IPS DF 6.9 (cell line): ENCODE results near the gene EXOC6.

Source experiments
- DNase-seq: peaks from one replicate; pipeline ENCODE4 v3.0.0-alpha.2; 2013; ENCODE audit warnings: low read depth, low spot score
- H3K27ac ChIP-seq: one replicate; pipeline ENCODE4 v1.5.1; 2013; ENCODE audit warnings: low read length, control low read depth
- H3K27me3 ChIP-seq: 2 replicates; pipeline ENCODE4 v1.6.1; 2013; ENCODE audit warnings: mild to moderate bottlenecking, low read length; ENCODE audit not compliant: control insufficient read depth, insufficient read depth
- H3K36me3 ChIP-seq: 2 replicates; pipeline ENCODE4 v1.6.1; 2013; ENCODE audit warnings: low read length; ENCODE audit not compliant: control insufficient read depth, insufficient read depth
- H3K4me1 ChIP-seq: 2 replicates; pipeline ENCODE4 v1.6.1; 2013; ENCODE audit warnings: low read length; ENCODE audit not compliant: control insufficient read depth, insufficient read depth
- H3K4me3 ChIP-seq: 2 replicates; pipeline ENCODE4 v1.5.1; 2013; ENCODE audit warnings: mild to moderate bottlenecking, low read length
- H3K9me3 ChIP-seq: 2 replicates; pipeline ENCODE4 v1.6.1; 2013; ENCODE audit warnings: low read length, inconsistent platforms; ENCODE audit not compliant: control insufficient read depth, insufficient read depth
- WGBS: extraction: QIAGEN DNeasy Blood & Tissue Kit; methylation state at CpG from one replicate; pipeline ENCODE4 v1.1.7; 2013; ENCODE audit warnings: mixed read lengths, missing lambda C conversion rate; ENCODE audit not compliant: insufficient read length, insufficient coverage; 5-methylcytosine and 5-hydroxymethylcytosine counted together

Gene EXOC6

DNA sequence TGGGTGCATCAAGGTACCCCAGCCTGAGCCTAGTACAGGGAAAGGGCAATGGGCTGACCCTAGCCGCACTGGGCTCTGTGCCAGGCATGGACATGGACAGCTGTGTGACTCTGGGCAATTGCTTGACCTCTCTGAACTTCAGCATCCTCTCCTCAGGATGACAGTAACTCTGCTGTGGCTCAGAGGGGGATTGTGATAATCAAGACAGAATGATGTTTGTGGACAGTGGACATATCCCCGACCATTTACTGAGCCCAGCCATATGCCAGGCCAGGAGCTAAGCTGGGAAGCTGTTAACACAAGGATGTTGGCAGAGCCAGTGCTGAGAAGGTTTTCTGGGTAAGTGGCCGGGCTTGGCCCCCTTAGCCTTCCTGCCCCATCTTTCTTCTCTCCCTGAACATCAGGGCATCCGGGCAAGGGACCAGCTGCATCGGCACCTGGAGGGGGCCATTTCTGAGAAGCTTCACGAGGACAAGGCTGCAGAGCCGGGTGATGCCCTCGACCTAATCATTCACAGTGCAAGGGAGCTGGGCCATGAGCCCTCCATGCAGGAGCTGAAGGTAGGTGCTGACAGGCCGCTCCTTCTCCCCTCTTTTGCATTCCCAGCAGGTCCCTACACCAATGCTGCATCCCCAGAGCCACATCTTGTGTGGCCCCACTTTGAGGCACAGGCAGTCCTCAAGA lies 215.8 kb downstream of the EXOC6 start:
- Histone ChIP-seq H3K27me3 (peaks cover 95% of the 10 kb centered on the region), H3K27ac (no peak overlapping the region), H3K4me1 (peaks cover 14% of the 10 kb centered on the region), H3K36me3 (peaks cover 2% of the 10 kb centered on the region; the same call in 1 of the 2 replicates), H3K9me3 (no peaks in the 10 kb centered on the region), H3K4me3 (no peak overlapping the region)
- no CpG with 5 or more reads among the region's 9 CpGs for WGBS
- DNase-seq, result no peak

DNA sequence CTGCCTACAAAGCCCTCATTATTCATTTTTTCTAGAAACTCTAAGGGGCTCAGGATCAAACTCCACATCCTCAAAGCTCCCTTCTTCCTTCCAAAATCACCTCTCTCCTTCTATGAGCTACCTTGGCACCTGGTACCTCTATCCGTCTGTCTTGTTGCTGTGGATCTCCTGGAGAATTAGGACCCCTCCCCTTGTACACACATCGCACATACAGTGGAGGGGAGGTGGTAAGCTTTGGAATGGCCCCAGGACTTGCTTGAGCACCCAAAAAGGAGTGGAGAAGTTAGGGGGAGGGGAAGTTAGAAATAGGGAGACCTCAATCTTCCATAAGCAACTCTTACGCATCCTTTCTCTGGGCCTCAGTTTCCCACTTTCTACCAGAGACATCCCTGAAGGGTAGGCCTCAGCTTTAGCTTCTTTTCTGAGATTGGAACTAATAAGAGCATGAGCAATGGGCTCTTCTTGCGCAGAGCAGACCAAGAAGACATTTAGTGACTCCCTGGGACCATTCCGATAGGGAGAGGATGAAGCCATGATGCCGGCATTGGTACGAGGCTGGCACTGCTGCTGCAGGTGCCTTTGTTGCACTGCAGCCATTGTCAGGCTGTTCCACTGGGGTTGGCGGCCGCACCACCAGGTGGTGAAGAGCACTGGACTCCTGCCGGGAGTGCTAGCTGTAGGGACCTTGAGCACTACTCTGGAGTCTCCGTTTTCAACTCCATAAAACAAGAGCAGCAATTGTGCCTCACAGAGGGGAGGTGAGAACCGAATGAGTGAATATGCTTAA lies 216.7 kb downstream of the EXOC6 start:
- peaks cover 98% of the 10 kb centered on the region for H3K27me3 ChIP-seq
- DNase-seq, result no peak
- H3K9me3 ChIP-seq, result no peaks in the 10 kb centered on the region
- H3K4me1 ChIP-seq, result peaks cover 14% of the 10 kb centered on the region
- H3K4me3 ChIP-seq, result no peak overlapping the region; the same call in 1 of the 2 replicates
- peaks cover 2% of the 10 kb centered on the region; the same call in 1 of the 2 replicates for H3K36me3 ChIP-seq
- H3K27ac ChIP-seq, result no peak overlapping the region
- WGBS, result no CpG with 5 or more reads among the region's 12 CpGs

DNA sequence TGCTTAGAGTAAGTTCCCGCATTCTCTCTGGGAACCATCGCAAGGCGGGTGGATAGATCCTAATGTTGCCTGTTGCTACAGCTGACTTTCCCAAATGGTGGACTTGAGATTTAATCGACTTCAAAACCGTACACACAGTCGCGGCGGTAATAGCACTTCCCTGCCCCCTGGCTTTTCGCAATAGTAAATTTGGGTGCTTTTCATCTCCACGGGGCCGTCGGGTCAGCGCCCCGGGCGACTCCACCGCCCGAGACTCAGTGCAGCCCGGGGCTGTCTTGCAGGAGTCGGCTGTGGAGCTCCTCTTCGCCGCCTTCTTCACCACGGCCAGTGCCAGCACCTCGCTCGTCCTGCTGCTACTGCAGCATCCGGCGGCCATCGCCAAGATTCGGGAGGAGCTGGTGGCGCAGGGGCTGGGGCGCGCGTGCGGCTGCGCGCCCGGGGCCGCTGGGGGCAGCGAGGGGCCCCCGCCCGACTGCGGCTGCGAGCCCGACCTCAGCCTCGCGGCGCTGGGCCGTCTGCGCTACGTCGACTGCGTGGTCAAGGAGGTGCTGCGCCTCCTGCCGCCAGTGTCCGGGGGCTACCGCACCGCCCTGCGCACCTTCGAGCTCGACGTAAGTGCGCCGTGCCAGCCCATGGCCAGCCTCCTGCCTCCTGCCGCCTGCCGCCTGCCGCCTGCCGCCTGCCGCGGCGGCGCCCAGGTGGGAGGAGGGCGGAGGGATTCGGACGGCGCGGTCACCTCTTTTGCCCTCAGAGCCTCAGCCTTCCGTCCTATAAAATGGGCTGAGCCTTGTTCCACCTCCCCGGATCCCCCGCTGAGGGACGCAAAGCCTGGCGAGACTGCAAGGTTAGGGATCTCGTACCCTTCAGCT lies 217.6 kb downstream of the EXOC6 start:
- WGBS, result no CpG with 5 or more reads among the region's 81 CpGs
- H3K36me3 ChIP-seq, result peaks cover 2% of the 10 kb centered on the region; the same call in 1 of the 2 replicates
- no peak overlapping the region for H3K27ac ChIP-seq
- peaks cover 98% of the 10 kb centered on the region for H3K27me3 ChIP-seq
- peaks cover 11% of the 10 kb centered on the region for H3K4me1 ChIP-seq
- H3K4me3 ChIP-seq, result peak overlapping the region; percentile 18; the same call in 1 of the 2 replicates
- no peak for DNase-seq
- H3K9me3 ChIP-seq, result no peaks in the 10 kb centered on the region

DNA sequence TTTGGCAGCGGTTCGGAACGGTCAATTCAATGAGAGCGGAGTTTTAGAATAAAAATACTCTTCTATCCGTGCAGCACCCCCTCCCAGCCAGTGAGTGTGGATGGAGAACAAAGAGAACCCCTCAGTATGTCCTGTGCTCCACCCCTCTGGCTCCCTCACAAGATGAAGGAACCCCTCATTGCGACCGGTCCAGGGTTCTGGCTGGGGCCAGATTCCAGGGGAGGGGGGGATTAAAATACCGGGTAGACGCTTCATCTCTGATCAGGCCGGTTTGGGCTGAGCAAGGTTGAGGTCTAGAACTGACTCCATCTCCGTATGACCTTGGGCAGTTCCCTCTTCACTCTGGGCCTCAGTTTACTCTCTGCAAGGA lies 218.2 kb downstream of the EXOC6 start:
- peaks cover 97% of the 10 kb centered on the region for H3K27me3 ChIP-seq
- no peaks in the 10 kb centered on the region for H3K9me3 ChIP-seq
- H3K4me3 ChIP-seq, result no peak overlapping the region
- H3K27ac ChIP-seq, result no peak overlapping the region
- peaks cover 11% of the 10 kb centered on the region for H3K4me1 ChIP-seq
- no peak for DNase-seq
- peaks cover 2% of the 10 kb centered on the region; the same call in 1 of the 2 replicates for H3K36me3 ChIP-seq
- no CpG with 5 or more reads among the region's 11 CpGs for WGBS

DNA sequence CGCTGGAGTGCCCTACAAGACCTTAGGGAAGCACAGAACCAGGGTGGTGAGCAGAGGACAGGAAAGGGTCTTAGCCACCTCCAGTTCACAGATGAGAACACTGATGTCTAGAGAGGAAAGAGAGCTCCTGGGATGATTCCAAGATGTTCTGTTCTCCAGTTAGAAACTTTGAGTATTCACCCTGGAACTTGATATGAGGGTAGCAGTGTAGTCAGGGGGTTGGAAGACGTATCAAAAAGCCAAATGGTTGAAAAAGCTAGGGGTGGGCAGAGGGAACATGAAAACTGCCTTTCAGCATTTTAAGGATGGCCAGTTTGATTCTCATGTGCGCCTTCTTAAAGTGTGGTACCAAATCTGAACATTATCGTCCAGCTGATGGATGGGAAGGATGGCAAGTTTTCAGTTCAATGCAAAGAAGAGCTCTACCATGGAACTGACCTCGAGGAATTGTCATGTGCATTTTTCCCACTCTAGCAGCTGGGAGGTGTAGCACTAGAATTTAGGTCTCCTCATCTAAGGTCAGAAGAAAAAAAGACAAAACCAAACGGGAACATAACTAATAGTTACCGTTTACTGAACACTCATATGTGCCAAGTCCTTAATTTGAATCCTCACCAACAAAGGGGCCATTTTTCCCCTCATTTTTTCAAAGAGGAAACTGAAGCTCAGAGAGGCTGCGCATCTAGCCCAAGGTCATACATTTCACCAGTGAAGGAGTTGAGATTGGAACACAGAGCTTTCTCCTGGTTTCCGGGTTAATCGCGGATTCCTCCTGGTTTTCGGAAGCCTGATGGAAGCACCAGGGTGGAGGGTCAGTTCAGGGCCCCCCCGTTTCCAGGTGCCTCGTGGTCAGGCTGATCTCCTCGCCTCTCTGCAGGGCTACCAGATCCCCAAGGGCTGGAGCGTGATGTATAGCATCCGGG lies 219.4 kb downstream of the EXOC6 start:
- Histone ChIP-seq H3K4me1 (peaks cover 9% of the 10 kb centered on the region), H3K27me3 (peaks cover 97% of the 10 kb centered on the region), H3K27ac (no peak overlapping the region), H3K9me3 (no peaks in the 10 kb centered on the region), H3K4me3 (no peak overlapping the region), H3K36me3 (no peaks in the 10 kb centered on the region)
- no CpG with 5 or more reads among the region's 17 CpGs for WGBS
- DNase-seq, result no peak

DNA sequence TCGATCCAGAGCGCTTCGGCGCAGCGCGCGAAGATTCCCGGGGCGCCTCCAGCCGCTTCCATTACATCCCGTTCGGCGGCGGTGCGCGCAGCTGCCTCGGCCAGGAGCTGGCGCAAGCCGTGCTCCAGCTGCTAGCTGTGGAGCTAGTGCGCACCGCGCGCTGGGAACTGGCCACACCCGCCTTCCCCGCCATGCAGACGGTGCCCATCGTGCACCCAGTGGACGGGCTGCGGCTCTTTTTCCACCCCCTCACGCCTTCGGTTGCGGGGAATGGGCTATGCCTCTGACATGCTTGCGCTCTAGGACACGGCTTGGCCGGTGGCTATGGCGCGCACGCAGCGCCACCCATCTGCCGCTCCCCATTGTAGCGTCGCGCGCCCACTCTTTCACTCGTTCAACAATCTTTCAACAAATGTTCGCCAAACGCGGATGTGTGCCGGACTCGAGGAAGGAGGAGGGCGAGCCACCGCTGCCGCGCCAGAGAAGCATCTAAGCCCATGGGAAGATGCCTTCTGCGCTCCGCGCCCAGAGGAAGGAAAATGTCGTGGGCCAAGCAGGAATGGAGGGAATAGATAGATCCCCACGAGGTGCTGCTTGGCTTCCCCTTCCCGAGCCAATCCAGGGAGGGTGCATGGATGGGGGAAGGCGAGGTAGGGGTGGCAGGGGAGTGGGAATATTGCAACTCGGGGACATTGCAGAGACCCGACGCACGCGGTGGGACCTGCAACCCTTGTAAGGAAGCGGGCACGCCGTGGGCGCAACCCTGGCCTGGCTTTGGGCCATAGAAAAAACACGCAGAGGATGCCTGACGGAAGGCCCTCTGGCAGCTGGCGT lies 220.3 kb downstream of the EXOC6 start:
- DNase-seq, result no peak
- H3K9me3 ChIP-seq, result no peaks in the 10 kb centered on the region
- H3K27ac ChIP-seq, result no peak overlapping the region
- H3K4me3 ChIP-seq, result peak overlapping the region; percentile 15; the same call in 1 of the 2 replicates
- no peaks in the 10 kb centered on the region for H3K36me3 ChIP-seq
- WGBS, result no CpG with 5 or more reads among the region's 73 CpGs
- peaks cover 13% of the 10 kb centered on the region for H3K4me1 ChIP-seq
- H3K27me3 ChIP-seq, result peaks cover 94% of the 10 kb centered on the region

DNA sequence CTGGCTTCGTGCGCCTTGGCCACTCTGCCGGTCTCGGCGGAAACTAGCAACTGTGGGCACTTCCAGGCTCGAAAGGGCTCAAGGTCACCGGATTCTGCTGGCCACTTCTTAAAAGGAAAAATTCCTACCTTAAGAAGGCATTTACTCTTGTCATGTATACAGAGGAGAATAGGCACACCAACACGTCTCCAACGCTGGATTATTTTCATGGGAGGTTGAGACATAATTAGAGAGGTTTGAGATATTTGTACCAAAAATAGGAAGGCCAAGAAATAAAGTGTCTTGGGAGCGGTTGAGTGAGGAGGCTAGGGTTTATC lies 220.9 kb downstream of the EXOC6 start:
- DNase-seq, result no peak
- Histone ChIP-seq H3K27ac (no peak overlapping the region), H3K4me1 (peaks cover 13% of the 10 kb centered on the region), H3K9me3 (no peaks in the 10 kb centered on the region), H3K4me3 (no peak overlapping the region), H3K27me3 (peaks cover 92% of the 10 kb centered on the region), H3K36me3 (no peaks in the 10 kb centered on the region)
- no CpG with 5 or more reads among the region's 10 CpGs for WGBS

DNA sequence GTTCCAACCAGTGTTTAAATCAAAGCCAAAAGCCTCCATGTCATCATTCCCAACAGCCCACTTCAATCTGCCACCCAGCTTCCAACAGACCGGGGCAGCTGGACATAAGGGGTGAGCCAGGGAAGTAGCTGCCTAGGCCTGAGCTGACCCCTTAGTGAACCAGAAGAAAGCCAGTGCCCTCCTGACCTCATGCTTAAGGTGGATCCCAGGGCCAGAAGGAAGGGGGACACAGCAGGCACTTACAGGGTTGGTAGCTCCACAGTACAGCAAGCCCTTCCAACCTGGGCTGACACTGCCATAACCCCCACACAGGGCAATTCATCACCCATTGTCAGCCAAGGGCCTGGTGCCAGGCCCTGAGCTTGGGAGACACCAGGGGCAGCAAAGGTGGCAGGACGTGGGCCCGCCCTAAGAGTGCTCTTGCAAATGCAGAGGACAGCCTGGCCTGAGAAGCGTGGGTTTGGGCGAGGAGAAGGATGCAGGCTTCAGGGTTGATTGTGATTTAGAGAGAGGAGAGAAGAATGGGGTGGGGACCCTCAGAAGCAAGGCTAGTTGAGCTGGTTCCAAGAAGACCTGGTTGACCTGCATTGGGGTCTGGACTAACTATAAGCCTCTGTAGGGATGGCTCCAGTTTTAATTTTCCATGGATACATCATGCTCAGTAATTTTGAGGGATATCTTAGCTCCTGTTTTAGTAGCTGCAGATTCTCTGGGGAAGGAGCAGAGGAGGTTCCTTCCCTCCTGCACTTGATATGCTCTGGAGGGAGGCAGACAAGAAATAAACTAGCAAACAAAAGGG lies 222.3 kb downstream of the EXOC6 start:
- whole genome bisulfite sequencing, result no CpG with 5 or more reads among the region's 5 CpGs
- Histone ChIP-seq H3K27ac (no peak overlapping the region), H3K9me3 (no peaks in the 10 kb centered on the region), H3K36me3 (no peaks in the 10 kb centered on the region), H3K27me3 (peaks cover 92% of the 10 kb centered on the region), H3K4me1 (peaks cover 16% of the 10 kb centered on the region), H3K4me3 (no peak overlapping the region)
- no peak for DNase-seq

DNA sequence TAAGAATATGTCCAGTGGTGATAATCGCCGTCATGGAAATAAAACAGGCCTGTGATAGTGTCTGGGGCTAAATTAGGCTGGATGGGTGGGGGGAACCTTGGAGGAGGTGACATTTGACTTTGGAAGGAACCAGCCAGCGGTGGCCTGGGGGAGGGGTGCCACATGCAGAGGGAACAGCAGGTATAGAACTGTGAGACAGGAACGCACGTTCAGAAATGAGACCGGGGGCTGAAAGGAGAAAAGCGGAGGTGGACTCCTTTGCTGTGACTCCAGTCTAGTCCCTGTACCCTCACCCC lies 222.8 kb downstream of the EXOC6 start:
- DNase-seq, result no peak
- Histone ChIP-seq H3K9me3 (no peaks in the 10 kb centered on the region), H3K36me3 (no peaks in the 10 kb centered on the region), H3K27ac (no peak overlapping the region), H3K4me1 (peaks cover 19% of the 10 kb centered on the region), H3K4me3 (no peak overlapping the region), H3K27me3 (peaks cover 93% of the 10 kb centered on the region)
- no CpG with 5 or more reads among the region's 7 CpGs for WGBS
